Middle frontal gyrus (tissue), 1 donor: ENCODE measurements around the gene PHACTR3.

ENCODE experiments used
- DNase-seq: peaks from one replicate; pipeline ENCODE4 v3.0.0-alpha.2; 2015; ENCODE audit warnings: low spot score; ENCODE audit errors: extremely low spot score

Gene PHACTR3

DNA sequence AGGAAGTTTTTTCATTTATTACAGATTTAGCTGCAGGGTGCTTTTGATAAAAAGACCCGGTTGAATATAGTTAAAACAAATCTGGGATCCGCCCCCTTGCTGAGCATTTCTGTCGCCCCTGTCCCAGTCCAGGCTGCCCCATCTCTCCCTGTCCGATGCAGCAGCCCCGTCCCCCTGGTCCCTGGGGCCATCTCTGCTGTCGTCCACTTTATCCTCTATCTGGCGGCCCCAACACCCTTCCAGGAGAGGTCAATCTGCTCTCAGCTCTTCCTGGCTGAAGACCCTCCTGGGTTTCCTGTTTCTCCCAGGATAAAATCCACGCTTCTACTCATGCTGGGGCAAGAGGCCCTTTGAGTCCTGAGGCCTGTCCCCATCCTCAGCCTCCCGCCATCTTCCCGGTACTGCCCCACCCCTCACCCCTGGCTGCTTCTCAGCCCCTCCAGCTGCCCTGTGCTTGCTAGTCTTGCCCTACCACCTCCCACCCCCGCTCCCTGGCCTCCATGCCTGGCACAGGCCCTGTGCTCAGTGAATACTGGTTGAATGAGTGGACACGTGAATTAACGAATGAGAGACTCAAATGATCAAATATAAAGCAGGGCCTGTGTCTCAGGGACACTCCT, 16.0 kb upstream of the PHACTR3 start:
- no peak for DNase-seq

GRCh38 chr20:59589086-59589684, 15.2 kb upstream of the PHACTR3 start:
- no peak for DNase-seq

GRCh38 chr20:59591061-59591460, 13.3 kb upstream of the PHACTR3 start:
- DNase-seq = no peak

- DNase-seq = no peak
These were observed 7.7 kb upstream of the PHACTR3 start for GRCh38 chr20:59596690-59597089.

DNA sequence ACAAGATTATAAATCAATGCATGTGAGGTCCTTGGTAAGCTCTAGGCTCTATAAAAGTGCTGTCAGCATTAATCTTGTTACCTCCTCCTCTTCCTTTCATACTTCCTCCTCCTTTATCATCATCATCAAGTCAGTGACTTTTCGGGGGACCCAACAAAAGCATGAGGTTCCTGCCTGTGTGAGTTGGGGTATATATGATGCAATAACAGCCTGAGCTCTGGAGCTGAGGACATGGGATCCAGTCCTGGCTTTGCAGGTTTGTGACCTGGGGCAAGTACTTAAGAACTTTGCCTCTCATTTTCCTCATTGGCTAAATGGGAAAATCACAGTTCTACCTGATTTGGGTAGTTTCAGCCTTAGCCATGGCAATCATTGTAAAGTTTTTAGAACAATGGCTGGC, 7.1 kb upstream of the PHACTR3 start:
- DNase-seq = no peak

GRCh38 chr20:59598625-59599310, 5.6 kb upstream of the PHACTR3 start:
- no peak for DNase-seq

DNA sequence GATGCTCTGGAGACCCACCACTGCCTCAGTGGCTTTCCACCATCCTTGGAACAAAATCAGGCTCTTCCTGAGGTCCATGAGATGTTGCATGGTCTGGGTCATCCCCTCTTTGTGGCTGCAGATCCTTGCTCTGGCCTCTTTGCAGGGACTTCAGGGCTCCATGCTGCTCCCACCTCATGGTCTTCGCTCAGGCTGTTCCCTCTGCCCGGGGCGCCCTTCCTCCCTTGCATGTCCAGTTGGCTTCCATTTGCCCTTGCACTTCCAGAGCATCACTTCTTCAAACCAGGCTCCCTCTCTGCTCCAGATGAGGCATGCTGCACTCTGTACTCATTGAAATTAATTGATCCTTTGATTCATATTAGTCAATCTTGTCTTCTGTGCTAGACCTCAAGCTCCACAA, 4.4 kb upstream of the PHACTR3 start:
- DNase-seq = no peak

DNA sequence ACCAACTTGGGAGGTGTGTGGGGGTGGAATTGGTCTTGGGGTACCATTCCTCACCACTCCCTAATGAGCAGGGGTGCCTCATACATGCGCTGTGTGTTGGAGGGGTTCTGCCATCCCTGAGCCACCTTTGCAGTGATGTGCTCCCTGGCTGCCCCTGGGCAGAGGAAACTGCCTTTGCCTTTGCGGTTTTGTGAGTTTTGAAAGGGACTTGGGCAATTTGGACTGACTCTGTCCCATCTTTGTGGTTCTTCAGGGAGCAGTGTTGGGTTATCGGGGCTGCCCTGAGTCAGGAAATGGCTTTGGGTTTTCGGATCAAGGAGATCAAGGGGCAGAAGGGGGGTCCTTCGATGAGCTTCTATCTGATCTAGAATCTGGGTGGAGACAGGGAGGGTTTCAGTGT, 3.9 kb upstream of the PHACTR3 start:
- no peak for DNase-seq

- no peak for DNase-seq
These were observed 1.7 kb upstream of the PHACTR3 start for GRCh38 chr20:59602546-59603080.

DNA sequence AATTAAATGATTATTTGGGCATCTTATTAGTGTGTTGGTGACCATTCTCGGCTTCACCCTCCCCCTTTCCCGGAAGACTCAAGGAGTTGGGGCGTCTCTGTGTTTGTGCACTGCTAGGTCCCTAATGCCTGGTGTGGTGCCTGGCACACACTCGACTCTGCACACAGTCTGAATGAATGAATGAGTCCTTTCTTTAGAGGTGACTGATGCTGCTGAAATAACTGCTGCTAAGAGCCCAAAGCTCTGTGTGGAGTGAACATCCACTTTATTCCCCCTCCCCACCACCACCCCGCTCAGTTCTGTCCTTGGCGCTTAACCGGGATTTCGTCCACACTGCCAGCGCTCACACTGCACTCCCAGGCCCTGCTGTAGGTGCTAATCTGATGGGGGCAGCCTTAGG, 1.2 kb upstream of the PHACTR3 start:
- no peak for DNase-seq

DNA sequence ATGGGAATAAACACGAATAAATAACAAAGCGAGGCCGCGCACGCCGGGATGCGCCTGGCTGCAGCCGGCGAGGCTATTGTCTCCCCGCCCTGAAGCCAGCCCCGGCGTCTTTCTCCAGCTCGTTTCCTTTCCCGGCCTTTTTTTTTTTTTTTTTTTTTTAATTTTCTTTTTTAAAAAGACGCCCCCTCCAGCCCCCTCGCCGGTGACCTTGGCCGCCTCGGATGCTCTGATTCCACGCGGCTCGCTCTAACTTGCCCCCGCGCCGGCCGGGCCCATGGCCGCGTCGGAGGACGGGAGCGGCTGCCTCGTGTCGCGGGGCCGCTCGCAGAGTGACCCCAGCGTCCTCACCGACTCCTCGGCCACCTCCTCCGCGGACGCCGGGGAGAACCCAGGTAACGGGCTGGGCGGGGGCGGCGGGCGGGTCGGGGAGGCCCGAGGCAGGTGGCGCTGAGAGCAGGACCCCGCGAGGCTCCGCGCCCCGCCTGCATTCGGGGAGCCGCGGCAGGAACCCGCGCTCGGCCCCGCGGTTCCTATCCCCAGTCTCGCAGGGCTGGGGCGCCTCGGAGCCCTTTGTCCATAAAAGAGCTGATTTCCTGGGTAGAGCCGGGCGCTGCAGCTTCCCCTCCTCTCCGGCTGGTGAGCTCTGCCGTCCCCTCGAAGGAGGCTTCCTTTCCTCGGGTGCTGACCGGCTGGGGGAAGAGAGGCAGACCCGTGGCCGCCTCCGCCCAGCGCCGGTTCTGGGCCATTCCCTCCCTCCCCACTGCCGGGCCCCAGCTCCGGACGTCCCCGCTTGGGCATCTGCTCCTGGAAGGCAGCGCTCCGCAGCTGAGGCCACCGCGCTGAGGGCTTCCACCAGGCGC, 631 bp downstream of the PHACTR3 start:
- no peak for DNase-seq

GRCh38 chr20:59605601-59606364, 1.4 kb downstream of the PHACTR3 start:
- no peak for DNase-seq

- DNase-seq = no peak
These were observed 2.2 kb downstream of the PHACTR3 start for GRCh38 chr20:59606566-59606965.

DNA sequence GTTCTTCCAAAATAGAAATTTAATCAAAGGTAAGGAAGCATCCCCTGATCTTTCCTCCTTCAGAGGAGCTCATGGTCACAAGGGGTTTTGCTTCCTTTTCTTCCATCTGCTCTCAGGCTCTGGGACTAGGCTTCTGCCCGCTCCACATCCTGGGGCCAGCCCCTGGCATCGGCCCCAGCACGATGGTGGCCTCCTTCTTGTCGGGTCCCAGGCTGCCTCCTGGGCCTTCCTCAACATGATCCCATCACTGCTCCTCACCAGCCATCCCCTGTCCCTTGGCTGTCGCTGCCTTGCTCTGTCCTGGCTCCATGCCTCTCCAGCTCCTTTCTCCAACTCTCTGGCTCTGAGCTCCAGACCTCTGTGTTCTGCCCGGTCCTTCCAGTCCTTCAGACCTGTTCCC, 4.1 kb downstream of the PHACTR3 start:
- DNase-seq = no peak

GRCh38 chr20:59608871-59609270, 4.5 kb downstream of the PHACTR3 start:
- no peak for DNase-seq

GRCh38 chr20:59611286-59611685, 6.9 kb downstream of the PHACTR3 start:
- no peak for DNase-seq

DNA sequence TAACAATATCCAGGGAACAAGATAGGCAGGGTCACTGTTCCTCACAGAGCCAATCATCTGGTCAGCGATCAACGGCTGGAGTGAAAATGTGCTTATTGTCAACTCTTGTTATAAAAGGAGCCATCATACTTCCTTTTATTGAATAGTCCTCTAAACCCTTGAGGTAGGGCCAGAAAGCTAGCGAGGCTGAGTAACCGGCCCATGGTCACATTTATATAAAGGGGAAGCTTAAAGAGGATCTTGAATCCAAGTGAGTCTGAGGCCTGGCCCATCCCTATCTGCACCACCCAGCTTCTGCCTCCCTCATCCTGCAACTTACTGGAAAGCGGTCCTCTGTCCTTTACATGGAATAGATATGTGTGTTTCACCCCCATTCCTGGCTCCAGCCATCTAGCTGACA, 9.5 kb downstream of the PHACTR3 start:
- DNase-seq = no peak

- no peak for DNase-seq
These were observed 10.4 kb downstream of the PHACTR3 start for GRCh38 chr20:59614714-59615113.

DNA sequence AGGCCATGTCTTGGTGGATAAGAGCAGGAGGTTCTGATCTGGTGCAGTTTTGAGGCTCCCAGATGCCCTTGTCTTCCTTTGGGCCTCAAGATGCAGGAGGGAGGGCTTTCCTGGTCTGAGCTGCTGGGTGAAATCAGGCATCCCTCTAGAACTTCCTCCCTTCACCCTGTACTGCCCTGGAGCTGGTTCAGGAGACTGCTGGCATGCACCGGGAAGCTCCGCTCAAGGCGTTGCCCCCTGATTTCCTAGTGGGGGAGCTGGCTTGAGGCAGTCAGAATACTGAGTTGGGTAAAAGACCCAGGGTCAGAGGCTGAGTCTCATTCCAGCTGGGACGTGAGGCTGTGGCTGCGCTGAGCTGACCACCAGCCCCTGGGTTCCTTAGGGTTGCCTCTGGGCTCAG, 12.0 kb downstream of the PHACTR3 start:
- no peak for DNase-seq

DNA sequence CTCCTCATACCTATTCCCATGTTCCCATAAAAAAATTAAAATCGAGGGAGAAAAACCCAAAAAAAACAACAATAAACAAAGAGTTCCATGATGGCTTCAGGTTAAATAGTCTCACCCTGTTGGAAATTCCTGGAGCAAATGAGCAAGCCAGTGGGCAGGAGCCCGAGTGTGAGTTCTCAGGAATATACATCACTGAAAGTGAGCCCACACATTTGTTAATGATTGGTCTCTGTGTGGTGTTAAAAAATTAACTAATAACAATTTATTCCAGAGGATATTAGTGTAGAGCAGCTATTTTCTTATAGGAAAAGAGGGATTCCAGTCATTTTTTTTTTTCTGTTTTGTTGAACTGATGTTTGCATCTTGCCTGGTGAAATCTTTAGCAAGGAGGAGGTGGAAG, 12.9 kb downstream of the PHACTR3 start:
- DNase-seq = no peak

DNA sequence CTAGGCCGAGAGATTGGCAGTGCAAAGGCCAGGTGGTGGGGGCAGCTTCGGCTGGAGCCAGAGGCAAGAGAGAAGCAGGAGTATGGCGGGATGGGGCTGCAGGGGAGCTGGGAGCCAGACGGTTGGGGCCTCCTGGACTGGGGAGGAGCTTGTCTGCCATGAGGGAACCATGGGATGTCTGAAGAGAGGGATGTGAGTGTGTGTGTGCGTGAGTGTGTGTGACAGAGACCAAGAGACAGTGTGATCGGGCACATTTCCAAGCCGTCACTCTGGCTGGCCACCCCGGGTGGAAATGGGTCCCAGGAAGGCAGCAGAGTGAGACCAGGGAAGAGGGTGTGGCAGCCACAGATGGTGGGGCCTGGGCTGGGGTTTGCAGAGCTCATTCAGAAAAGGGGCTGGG, 13.8 kb downstream of the PHACTR3 start:
- DNase-seq = no peak
